ENCODE results near the gene BST1. TPM values are rescaled to one million over a fixed set of nuclear protein-coding genes. Genes with fewer than 3 reads are reported as not detected.

The BST1 gene
- total RNA-seq, 1 donor from 2014 or later, result 0.45 TPM

DNA sequence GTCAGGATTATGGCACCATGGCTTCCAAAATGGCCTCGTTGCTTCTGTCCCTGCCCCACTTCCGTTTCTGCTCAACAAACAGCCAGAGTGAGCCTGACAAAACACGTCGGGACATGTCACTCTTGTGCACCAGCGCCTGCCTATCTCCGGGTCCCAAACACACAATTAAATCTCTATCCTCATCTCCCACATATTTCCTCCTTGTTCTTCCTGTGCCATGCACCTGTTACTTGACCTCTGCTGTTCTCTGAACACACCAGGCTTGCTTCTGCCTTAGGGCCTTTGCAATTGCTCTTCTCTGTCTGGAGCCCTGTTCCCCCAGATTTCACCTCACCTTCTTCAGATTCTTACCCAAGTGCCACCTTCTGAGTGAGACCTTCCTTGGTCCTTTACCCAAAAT, 62.5 kb downstream of the BST1 start:
- H4K20me1 ChIP-seq (ENCODE audit: low read depth), result no peaks in the 10 kb centered on the region
- Mint-ChIP-seq H3K27ac (no peak overlapping the region), H3K4me3 (no peak overlapping the region), H3K27me3 (ENCODE audit: insufficient read depth, low read depth) (no peaks in the 10 kb centered on the region), H3K4me1 (no peaks in the 10 kb centered on the region), H3K36me3 (no peaks in the 10 kb centered on the region), H3K9me3 (peaks cover 3% of the 10 kb centered on the region)
- H3K79me2 ChIP-seq (ENCODE audit: low read depth), result no peaks in the 10 kb centered on the region
- H3K4me3 ChIP-seq, result no peak overlapping the region
- H3K36me3 ChIP-seq, result no peaks in the 10 kb centered on the region
- no peak overlapping the region for H3K9ac ChIP-seq
- peak overlapping the region; percentile 26 for H2AFZ ChIP-seq (replicated peaks)
- no peaks in the 10 kb centered on the region for H3F3A ChIP-seq (ENCODE audit: low read depth)
- H3K4me1 ChIP-seq, result no peaks in the 10 kb centered on the region
- no peak overlapping the region for H3K27ac ChIP-seq
- no peaks in the 10 kb centered on the region for H3K27me3 ChIP-seq
- DNase-seq (ENCODE audit: low spot score), result no peak
- no peak for TF ChIP-seq EZH2phosphoT487 (IDR thresholded peaks at IDR 0.05)
- no peak for TF ChIP-seq EZH2 (IDR thresholded peaks at IDR 0.05)
- no peak for TF ChIP-seq CTCF (IDR thresholded peaks at IDR 0.05)
- H3K4me2 ChIP-seq, result no peak overlapping the region
- H3K9me3 ChIP-seq (ENCODE audit: low read depth), result peaks cover 4% of the 10 kb centered on the region

- H2AFZ ChIP-seq (replicated peaks), result peak overlapping the region; percentile 19
- no peak overlapping the region for H3K4me3 ChIP-seq
- no peak overlapping the region for H3K9ac ChIP-seq
- H3K79me2 ChIP-seq (ENCODE audit: low read depth), result no peaks in the 10 kb centered on the region
- H3K27ac ChIP-seq, result no peak overlapping the region
- no peak overlapping the region for H3K4me3 Mint-ChIP-seq
- no peak for TF ChIP-seq EZH2phosphoT487 (IDR thresholded peaks at IDR 0.05)
- peaks cover 3% of the 10 kb centered on the region for H3K9me3 Mint-ChIP-seq
- H3K9me3 ChIP-seq (ENCODE audit: low read depth), result peaks cover 4% of the 10 kb centered on the region
- no peaks in the 10 kb centered on the region for H3K27me3 ChIP-seq
- H3K4me1 Mint-ChIP-seq, result no peaks in the 10 kb centered on the region
- H3K27ac Mint-ChIP-seq, result no peak overlapping the region
- no peak for DNase-seq (ENCODE audit: low spot score)
- no peaks in the 10 kb centered on the region for H3K36me3 ChIP-seq
- no peaks in the 10 kb centered on the region for H3K4me1 ChIP-seq
- no peaks in the 10 kb centered on the region for H3F3A ChIP-seq (ENCODE audit: low read depth)
- no peaks in the 10 kb centered on the region for H3K36me3 Mint-ChIP-seq
- no peaks in the 10 kb centered on the region for H3K27me3 Mint-ChIP-seq (ENCODE audit: insufficient read depth, low read depth)
- H4K20me1 ChIP-seq (ENCODE audit: low read depth), result no peaks in the 10 kb centered on the region
- no peak overlapping the region for H3K4me2 ChIP-seq
Observed at GRCh38 chr4:15765910-15766697, 63.2 kb downstream of the BST1 start.

DNA sequence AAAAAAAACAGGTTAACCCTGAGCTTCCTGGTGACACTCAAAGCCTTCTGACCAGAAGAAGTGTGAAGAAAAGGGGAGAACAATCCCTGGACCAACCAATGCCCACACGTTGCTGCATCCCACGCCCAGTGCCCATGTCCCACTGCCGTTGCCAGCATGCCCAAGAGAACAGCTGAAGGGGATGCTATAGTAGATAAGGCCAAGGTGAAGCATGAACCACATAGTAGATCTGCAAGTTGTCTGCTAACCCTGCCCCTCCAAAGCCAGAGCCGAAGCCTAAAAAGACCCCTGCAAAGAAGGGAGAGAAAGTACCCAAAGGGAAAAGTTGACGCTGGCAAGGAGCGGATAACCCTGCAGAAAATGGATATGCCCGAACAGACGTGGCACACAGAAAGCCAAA, 64.0 kb downstream of the BST1 start:
- H3K4me1 ChIP-seq, result no peaks in the 10 kb centered on the region
- peaks cover 4% of the 10 kb centered on the region for H3K9me3 ChIP-seq (ENCODE audit: low read depth)
- Mint-ChIP-seq H3K36me3 (no peaks in the 10 kb centered on the region), H3K4me3 (no peak overlapping the region), H3K27ac (no peak overlapping the region), H3K9me3 (peaks cover 3% of the 10 kb centered on the region), H3K4me1 (no peaks in the 10 kb centered on the region), H3K27me3 (ENCODE audit: insufficient read depth, low read depth) (no peaks in the 10 kb centered on the region)
- TF ChIP-seq EZH2 (IDR thresholded peaks at IDR 0.05) (no peak), CTCF (IDR thresholded peaks at IDR 0.05) (no peak), EZH2phosphoT487 (IDR thresholded peaks at IDR 0.05) (no peak)
- H3K4me3 ChIP-seq, result no peak overlapping the region
- H3K27ac ChIP-seq, result no peak overlapping the region
- no peaks in the 10 kb centered on the region for H3F3A ChIP-seq (ENCODE audit: low read depth)
- H3K36me3 ChIP-seq, result no peaks in the 10 kb centered on the region
- no peak for DNase-seq (ENCODE audit: low spot score)
- no peak overlapping the region for H3K9ac ChIP-seq
- H2AFZ ChIP-seq (replicated peaks), result no peak overlapping the region
- H3K4me2 ChIP-seq, result no peak overlapping the region
- no peaks in the 10 kb centered on the region for H3K27me3 ChIP-seq
- H3K79me2 ChIP-seq (ENCODE audit: low read depth), result no peaks in the 10 kb centered on the region
- no peaks in the 10 kb centered on the region for H4K20me1 ChIP-seq (ENCODE audit: low read depth)

DNA sequence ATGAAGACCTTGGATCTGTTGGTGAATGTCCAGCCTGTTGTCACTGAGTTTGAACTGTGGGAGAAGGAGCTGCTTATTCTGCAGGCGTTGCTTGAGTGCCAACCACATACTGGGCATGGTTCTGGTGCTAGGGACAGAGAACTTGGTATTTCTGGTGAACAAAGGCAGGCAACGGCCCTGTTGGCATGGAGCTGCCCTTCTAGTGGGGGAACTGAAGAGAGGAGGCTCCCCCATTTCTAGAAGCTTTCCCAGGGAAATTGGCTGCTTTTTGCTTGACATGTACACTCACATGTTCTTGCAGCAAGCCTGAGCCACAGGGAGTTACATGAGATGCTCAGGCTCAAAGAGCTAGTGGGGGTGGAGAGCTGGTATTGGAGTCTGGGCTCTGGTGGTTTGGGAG, 66.3 kb downstream of the BST1 start:
- Histone ChIP-seq H3K4me2 (no peak overlapping the region), H4K20me1 (ENCODE audit: low read depth) (no peaks in the 10 kb centered on the region), H3K79me2 (ENCODE audit: low read depth) (no peaks in the 10 kb centered on the region), H3K27ac (no peak overlapping the region), H3K36me3 (no peaks in the 10 kb centered on the region), H3K4me3 (no peak overlapping the region), H3K9me3 (ENCODE audit: low read depth) (no peaks in the 10 kb centered on the region), H3K27me3 (no peaks in the 10 kb centered on the region), H3K9ac (no peak overlapping the region), H2AFZ (replicated peaks) (no peak overlapping the region), H3F3A (ENCODE audit: low read depth) (no peaks in the 10 kb centered on the region), H3K4me1 (no peaks in the 10 kb centered on the region)
- Mint-ChIP-seq H3K4me3 (no peak overlapping the region), H3K9me3 (no peaks in the 10 kb centered on the region), H3K27ac (no peak overlapping the region), H3K4me1 (no peaks in the 10 kb centered on the region), H3K36me3 (no peaks in the 10 kb centered on the region), H3K27me3 (ENCODE audit: insufficient read depth, low read depth) (peaks cover under 1% of the 10 kb centered on the region)
- TF ChIP-seq EZH2phosphoT487 (IDR thresholded peaks at IDR 0.05) (no peak), CTCF (IDR thresholded peaks at IDR 0.05) (no peak), EZH2 (IDR thresholded peaks at IDR 0.05) (no peak)
- no peak for DNase-seq (ENCODE audit: low spot score)

Measured in neural progenitor cell (in vitro differentiated cells).